Measurements from ENCODE around the gene STXBP2.

Gene STXBP2

DNA sequence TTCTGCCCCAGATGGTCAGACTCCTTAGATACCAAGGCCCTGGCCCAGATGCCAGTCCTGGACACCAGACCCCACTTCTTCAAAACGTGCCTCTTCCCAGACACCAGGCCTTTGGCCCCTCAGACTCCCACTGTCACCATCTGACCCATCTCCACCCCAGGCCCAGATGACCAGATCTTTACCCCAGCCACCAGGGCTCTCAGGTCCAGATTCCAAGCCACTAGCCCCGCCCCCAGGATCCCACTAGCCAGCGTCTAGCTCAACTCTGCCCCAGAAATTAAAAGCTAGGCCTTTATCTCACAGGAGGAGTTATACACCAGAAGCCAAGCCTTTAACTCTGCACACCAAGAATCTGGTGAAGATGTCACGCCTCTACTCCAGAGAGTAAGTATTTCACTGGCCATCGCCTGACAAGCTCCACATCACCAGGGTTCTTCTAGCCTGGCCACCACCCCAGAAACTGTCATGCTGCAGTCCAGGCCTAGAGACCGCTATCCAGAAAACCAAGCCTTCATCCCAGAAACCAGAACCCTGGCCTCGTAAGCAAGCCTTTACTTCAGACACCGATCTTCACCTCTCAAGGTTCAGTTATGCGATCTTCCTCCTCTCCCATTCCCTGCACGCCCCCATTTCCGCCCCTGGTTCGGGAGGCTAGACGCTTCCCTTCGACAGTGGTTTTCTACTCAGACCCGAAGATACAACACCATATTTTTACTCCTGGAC lies 8.2 kb upstream of the STXBP2 start:
- H3K4me3 ChIP-seq (ENCODE audit: low read depth, low read length) = peak overlapping the region; percentile 89
- TF ChIP-seq, protein P1, sequence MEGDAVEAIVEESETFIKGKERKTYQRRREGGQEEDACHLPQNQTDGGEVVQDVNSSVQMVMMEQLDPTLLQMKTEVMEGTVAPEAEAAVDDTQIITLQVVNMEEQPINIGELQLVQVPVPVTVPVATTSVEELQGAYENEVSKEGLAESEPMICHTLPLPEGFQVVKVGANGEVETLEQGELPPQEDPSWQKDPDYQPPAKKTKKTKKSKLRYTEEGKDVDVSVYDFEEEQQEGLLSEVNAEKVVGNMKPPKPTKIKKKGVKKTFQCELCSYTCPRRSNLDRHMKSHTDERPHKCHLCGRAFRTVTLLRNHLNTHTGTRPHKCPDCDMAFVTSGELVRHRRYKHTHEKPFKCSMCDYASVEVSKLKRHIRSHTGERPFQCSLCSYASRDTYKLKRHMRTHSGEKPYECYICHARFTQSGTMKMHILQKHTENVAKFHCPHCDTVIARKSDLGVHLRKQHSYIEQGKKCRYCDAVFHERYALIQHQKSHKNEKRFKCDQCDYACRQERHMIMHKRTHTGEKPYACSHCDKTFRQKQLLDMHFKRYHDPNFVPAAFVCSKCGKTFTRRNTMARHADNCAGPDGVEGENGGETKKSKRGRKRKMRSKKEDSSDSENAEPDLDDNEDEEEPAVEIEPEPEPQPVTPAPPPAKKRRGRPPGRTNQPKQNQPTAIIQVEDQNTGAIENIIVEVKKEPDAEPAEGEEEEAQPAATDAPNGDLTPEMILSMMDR (IDR thresholded peaks at IDR 0.05; ENCODE audit: borderline replicate concordance, insufficient read depth, low read depth, low read length) = no peak

DNA sequence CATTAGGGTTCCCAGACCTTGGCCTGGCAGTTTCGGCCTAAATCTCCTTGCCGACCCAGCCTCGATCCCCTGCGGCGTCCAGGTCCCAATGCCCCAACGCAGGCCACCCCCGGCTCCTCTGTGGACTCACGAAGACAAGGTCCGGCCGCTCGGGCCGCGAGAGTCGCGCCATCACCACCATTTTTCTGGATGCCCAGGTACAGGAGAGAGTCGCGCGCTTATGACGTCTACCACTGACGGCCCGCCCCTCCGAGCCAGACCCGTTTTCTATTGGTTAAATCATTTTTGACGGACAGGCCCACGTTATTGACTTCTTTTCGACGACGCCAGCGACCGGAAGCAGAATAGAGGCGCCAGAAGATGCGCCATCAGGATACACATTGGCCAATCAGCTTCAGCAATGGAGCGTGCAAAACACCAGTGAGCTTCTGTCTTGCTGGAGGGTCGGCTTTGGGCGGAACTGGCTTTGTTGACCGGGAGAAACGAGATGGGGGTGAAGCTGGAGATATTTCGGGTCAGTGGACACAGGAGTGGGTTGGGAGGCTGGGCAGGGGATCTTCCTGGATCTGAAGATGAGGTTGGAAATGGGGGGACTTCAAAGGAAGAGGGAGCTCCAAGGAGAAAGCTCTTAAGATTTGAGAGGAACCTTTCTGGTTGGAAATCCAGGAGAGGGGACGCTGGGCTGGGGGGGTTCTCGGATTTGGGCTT lies 7.4 kb upstream of the STXBP2 start, which contains the start of the genes PET100 and XAB2:
PET100 (plus strand) TSS at position 447 of the 708 bp plus-strand sequence; CDS start at position 488, 41 bp downstream.
XAB2 (minus strand) TSS at position 199 of the 708 bp plus-strand sequence; CDS start at position 181, 18 bp downstream.
- TF ChIP-seq, protein P1 (IDR thresholded peaks at IDR 0.05; ENCODE audit: borderline replicate concordance, insufficient read depth, low read depth, low read length) = no peak
- peak within 1 kb of the TSS; percentile 89 for H3K4me3 ChIP-seq (ENCODE audit: low read depth, low read length)

DNA sequence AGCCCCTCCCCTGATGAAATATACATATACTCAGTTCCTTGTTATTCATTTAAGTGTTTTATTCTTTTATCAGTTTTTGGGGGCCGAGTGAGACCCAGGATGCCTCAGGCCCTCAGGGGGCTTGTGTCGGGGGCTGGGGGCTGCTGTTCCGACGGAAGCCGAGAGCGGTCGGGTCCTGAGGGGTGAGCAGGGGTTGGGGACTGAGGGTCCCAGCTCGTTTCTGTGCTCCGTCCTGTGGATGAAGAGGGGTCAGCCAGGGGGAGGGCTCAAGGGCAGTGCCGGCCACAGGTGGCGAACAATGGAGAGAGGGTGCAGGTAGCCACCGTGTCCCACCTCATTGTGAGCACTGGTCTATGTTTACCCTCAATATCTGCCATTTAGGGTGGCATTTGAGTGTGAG lies 5.3 kb upstream of the STXBP2 start:
- H3K4me3 ChIP-seq (ENCODE audit: low read depth, low read length) = no peak overlapping the region
- TF ChIP-seq, protein P1 (IDR thresholded peaks at IDR 0.05; ENCODE audit: borderline replicate concordance, insufficient read depth, low read depth, low read length) = no peak

DNA sequence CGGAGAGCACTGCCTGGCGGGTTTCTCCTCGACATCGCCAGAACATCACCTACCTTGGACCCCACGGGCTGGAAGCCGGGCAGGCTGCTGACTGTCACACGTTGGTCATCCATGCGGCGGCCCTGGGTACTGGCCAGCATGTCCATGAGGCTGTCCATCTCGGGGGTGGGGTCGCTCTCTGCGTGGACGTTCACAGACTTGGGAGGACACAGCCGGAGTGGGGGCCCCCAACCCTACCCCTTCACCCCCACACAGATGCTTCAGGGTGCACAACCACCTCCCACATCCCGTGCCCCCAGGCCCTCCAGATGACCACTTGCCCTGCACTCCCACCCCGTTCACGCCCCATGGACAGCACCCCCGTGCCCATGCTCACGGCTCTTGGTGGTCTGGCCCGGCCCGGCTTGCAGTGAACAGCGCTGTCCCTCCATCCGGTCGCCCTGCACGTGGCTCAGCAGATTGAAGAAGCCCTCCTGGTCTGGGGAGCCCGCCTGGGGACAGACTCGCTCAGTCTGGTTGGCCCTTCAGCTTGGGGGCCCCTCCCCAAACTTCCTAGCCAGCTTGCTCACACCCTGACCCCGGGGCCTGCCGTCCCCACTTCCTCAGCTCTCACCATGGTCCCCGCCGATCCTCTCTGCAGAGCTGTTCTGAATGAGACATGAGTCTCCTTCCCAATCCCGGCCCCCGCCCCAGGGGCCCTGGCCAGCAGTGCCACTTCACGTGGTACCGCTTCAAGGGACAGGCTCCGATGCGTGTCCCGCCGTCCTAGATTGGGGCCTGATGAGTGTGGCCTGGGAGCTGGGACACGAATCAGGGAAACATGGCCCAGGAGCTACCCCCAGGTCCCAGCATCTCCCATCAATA lies 4.3 kb upstream of the STXBP2 start:
- TF ChIP-seq, protein P1 (IDR thresholded peaks at IDR 0.05; ENCODE audit: borderline replicate concordance, insufficient read depth, low read depth, low read length) = no peak
- no peak overlapping the region for H3K4me3 ChIP-seq (ENCODE audit: low read depth, low read length)

DNA sequence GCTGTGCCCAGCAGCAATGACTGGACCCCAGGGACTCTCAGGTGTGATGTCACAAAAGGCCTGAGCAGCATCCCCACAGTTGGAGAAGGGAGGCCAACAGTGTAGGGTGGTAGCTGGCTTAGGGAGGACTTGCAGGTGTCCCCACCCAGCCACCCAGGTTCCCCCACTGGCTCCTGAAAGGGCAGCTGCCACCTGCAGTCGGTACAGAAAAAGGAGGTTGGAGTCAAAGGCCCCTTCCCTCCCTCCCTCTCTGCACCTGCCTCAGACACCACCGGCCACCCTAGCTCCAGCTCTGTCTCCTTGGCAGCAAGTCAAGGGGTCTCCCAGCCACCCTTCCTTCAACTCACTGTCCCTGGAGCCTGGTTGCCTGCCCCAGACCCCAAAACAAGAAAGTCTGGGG lies 3.2 kb upstream of the STXBP2 start, which contains the start of gene PCP2:
PCP2 (minus strand) TSS at position 22 of the 400 bp plus-strand sequence. CDS start 262 bp downstream, outside the sequence.
- H3K4me3 ChIP-seq (ENCODE audit: low read depth, low read length) = no peak within 1 kb of the TSS
- TF ChIP-seq, protein P1 (IDR thresholded peaks at IDR 0.05; ENCODE audit: borderline replicate concordance, insufficient read depth, low read depth, low read length) = no peak

DNA sequence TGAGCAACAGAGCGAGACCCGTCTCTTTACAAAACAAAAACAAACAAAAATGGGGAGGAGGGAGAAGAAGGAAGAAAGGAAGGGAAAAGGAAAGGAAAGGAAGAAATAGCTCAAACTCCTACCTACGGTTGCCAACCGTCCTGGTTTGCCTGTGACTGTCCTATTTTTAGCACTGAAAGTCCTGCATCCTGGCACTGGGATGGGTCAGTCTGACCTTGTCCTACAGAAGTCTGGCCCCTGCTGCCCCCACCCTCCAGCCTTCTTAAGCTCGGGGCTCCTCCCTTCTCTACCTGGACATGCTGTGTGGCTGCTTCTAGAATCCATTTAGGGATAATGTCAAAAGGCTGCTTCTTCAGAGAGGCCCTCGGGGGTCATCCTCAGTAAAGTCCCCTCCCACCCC lies 1.2 kb upstream of the STXBP2 start:
- H3K4me3 ChIP-seq (ENCODE audit: low read depth, low read length) = no peak overlapping the region
- TF ChIP-seq, protein P1 (IDR thresholded peaks at IDR 0.05; ENCODE audit: borderline replicate concordance, insufficient read depth, low read depth, low read length) = no peak

All from GM12875 (cell line).